ENCODE data around the gene ASPG. TPM values are rescaled to one million over a fixed set of nuclear protein-coding genes. Genes with fewer than 3 reads are reported as not detected.

The ASPG gene
- total and polyA plus RNA-seq, 8 donors: 1.4 to 32.2 (median 11.4) TPM

GRCh38 chr14:104128981-104129380, 43.5 kb downstream of the ASPG start:
- H3K27me3 ChIP-seq: peaks cover 0 to 31% of the 10 kb centered on the region in 2 donors
- H3K4me3 ChIP-seq: no peak overlapping the region
- no peak for ATAC-seq
- no peak for DNase-seq
- intact Hi-C loops (cut with DNase I): no loop called here
- H3K36me3 ChIP-seq: no peaks in the 10 kb centered on the region
- TF ChIP-seq, protein P1, sequence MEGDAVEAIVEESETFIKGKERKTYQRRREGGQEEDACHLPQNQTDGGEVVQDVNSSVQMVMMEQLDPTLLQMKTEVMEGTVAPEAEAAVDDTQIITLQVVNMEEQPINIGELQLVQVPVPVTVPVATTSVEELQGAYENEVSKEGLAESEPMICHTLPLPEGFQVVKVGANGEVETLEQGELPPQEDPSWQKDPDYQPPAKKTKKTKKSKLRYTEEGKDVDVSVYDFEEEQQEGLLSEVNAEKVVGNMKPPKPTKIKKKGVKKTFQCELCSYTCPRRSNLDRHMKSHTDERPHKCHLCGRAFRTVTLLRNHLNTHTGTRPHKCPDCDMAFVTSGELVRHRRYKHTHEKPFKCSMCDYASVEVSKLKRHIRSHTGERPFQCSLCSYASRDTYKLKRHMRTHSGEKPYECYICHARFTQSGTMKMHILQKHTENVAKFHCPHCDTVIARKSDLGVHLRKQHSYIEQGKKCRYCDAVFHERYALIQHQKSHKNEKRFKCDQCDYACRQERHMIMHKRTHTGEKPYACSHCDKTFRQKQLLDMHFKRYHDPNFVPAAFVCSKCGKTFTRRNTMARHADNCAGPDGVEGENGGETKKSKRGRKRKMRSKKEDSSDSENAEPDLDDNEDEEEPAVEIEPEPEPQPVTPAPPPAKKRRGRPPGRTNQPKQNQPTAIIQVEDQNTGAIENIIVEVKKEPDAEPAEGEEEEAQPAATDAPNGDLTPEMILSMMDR (IDR thresholded peaks at IDR 0.05): no peak
- no peaks in the 10 kb centered on the region for H3K4me1 ChIP-seq
- H3K27ac ChIP-seq: no peak overlapping the region
- H3K9me3 ChIP-seq: peaks cover 0 to 24% of the 10 kb centered on the region in 2 donors

DNA sequence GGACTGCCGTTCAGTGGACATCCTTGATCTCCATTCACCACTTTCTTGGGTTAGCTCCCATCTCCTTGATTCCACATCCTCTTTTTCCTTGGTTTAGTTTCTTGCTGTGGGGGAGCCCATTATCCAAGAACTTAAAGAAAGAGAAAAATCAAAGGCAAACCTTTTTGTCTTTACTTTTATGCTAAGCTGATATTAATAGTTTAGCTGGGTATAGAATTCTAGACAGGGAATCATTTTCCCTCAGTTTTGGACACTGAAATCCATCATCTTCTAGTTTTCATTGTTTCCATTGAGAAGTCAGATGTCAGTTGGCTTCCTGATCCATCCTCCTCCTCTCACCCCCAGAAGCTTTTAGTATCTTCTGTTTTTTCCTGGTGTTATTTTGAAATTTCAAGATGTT, 44.1 kb downstream of the ASPG start:
- ATAC-seq (no peak), DNase-seq (no peak)
- TF ChIP-seq, protein P1 (IDR thresholded peaks at IDR 0.05): no peak
- Histone ChIP-seq H3K4me3 (no peak overlapping the region), H3K9me3 (peaks cover 0 to 19% of the 10 kb centered on the region in 2 donors), H3K36me3 (no peaks in the 10 kb centered on the region), H3K4me1 (no peaks in the 10 kb centered on the region), H3K27me3 (peaks cover 4 to 36% of the 10 kb centered on the region in 2 donors), H3K27ac (no peak overlapping the region)
- intact Hi-C loops (cut with DNase I): no loop called here

GRCh38 chr14:104130974-104131651, 45.6 kb downstream of the ASPG start:
- H3K27me3 ChIP-seq: peaks cover 19 to 52% of the 10 kb centered on the region in 2 donors
- ATAC-seq: peak; percentile 89
- no peaks in the 10 kb centered on the region for H3K36me3 ChIP-seq
- H3K9me3 ChIP-seq: peaks cover 0 to 10% of the 10 kb centered on the region in 2 donors
- TF ChIP-seq, protein P1 (IDR thresholded peaks at IDR 0.05): peak; percentile 61 to 62
- H3K4me1 ChIP-seq: peaks cover 0 to 5% of the 10 kb centered on the region in 2 donors
- H3K27ac ChIP-seq: no peak overlapping the region
- peak in 3 of 4 donors; percentile 42 to 65 (median 51) for DNase-seq
- H3K4me3 ChIP-seq: no peak overlapping the region
- intact Hi-C loops (cut with DNase I): loop anchor here in 1 of 2 donors (10.0 kb wide), 2 partner anchors 434 to 504 kb away; no protein-coding TSS in a partner anchor

DNA sequence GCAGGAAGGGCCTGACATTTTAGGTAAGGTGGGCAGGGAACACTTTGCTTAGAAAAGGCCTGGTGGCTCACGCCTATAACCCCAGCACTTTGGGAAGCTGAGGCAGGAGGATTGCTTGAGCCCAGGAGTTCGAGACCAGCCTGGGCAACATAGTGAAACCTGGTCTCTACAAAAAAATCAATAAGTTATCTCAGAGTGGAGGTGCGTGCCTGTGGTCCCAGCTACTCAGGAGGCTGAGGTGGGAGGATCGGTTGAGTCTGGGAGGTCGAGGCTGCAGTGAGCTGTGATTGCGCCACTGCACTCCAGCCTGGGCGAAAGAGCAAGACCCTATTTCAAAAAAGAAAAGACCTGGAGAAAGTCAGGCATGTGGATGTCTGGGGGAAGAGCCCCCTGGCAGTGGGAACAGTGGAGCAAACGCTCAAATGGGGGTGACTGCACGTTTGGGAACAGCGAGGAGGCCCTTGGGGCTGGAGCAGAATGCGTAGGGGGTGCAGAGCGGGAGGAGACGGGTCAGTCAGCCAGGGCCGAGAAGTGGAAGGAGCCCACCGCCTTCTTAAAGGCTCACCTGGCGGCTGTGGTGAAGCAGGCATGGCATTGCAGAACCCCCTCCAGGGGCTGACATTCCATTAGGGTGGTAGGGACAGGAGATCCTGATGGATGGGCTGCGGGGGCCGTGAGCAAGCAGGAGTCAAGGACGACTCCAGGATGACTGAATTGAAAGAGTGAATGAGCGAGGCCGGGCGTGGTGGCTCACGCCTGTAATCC, 46.6 kb downstream of the ASPG start:
- DNase-seq (peak in 1 of 4 donors; percentile 45), ATAC-seq (no peak)
- Histone ChIP-seq H3K9me3 (peaks cover 0 to 10% of the 10 kb centered on the region in 2 donors), H3K4me1 (peaks cover 2 to 15% of the 10 kb centered on the region in 2 donors), H3K4me3 (no peak overlapping the region), H3K36me3 (no peaks in the 10 kb centered on the region), H3K27ac (no peak overlapping the region), H3K27me3 (peaks cover 28 to 61% of the 10 kb centered on the region in 2 donors)
- intact Hi-C loops (cut with DNase I): loop anchor here in 1 of 2 donors (10.0 kb wide), 2 partner anchors 433 to 503 kb away; no protein-coding TSS in a partner anchor
- TF ChIP-seq, protein P1 (IDR thresholded peaks at IDR 0.05): no peak

DNA sequence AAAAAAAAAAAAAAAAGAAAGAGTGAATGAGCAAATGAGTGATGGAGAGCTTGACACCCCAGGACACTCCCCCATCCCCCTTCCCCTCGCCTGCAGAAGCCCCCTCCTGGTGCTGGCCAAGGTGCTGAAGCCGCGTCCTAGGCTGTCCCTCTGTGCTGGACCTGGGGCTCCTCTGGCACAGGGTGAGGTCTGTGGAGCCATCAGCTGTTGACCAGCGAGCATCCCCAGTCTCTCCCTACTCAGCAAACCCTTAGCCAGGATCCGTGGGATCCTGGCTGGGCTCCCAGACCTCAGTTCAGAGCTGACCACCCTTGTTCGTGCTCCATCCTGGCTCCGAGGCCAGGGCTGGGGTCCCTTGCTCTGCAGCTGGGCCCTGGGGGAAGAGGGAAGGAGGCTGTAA, 47.5 kb downstream of the ASPG start:
- H3K27ac ChIP-seq: no peak overlapping the region
- H3K4me1 ChIP-seq: peaks cover 10 to 23% of the 10 kb centered on the region in 2 donors
- TF ChIP-seq, protein P1 (IDR thresholded peaks at IDR 0.05): no peak
- peaks cover 0 to 10% of the 10 kb centered on the region in 2 donors for H3K9me3 ChIP-seq
- intact Hi-C loops (cut with DNase I): loop anchor here in 1 of 2 donors (10.0 kb wide), 2 partner anchors 432 to 502 kb away; no protein-coding TSS in a partner anchor
- ATAC-seq (no peak), DNase-seq (peak in 1 of 4 donors; percentile 39)
- H3K4me3 ChIP-seq: no peak overlapping the region
- H3K36me3 ChIP-seq: no peaks in the 10 kb centered on the region
- peaks cover 31 to 70% of the 10 kb centered on the region in 2 donors for H3K27me3 ChIP-seq

All from left lung (tissue), 10 donors.